ENCODE data around the gene TTLL13. TPM values are rescaled to one million over a fixed set of nuclear protein-coding genes. Genes with fewer than 3 reads are reported as not detected.

The TTLL13 gene
- total RNA-seq, 2 experiments from 2014 or later: 0.57 to 1.3 TPM

- Histone ChIP-seq H3K4me2 (ENCODE audit: low read length) (no peak overlapping the region), H3K36me3 (ENCODE audit: insufficient read depth, low read length) (peaks cover 64% of the 10 kb centered on the region; the same call in 1 of the 2 replicates), H2AFZ (ENCODE audit: low read length) (no peak overlapping the region), H3K79me2 (ENCODE audit: insufficient read depth, low read depth, low read length) (no peaks in the 10 kb centered on the region), H4K20me1 (ENCODE audit: insufficient read depth, low read length) (no peaks in the 10 kb centered on the region), H3K9me2 (ENCODE audit: insufficient read depth, low read length) (no peaks in the 10 kb centered on the region), H3K4me1 (ENCODE audit: insufficient read depth, low read length, poor library complexity, severe bottlenecking) (peaks cover 3% of the 10 kb centered on the region), H3K4me3 (ENCODE audit: low read depth, low read length, poor library complexity, severe bottlenecking) (no peak overlapping the region), H3K27ac (ENCODE audit: low read depth, low read length, poor library complexity, severe bottlenecking) (no peak overlapping the region), H3K9me3 (ENCODE audit: low read length) (no peaks in the 10 kb centered on the region)
- ChIA-PET POLR2A (interaction anchor here (0.6 kb wide), 2 partner anchors 9 to 1253 kb away, joined by 3 read pairs; no protein-coding TSS in a partner anchor), CTCF (ENCODE audit: unreplicated experiment) (no interaction called here)
- intact Hi-C loops (cut with micrococcal nuclease; ENCODE audit: unreplicated experiment): no loop called here
- TF ChIP-seq EZH2phosphoT487 (IDR thresholded peaks at IDR 0.05; ENCODE audit: borderline replicate concordance, low read depth, low read length): no peak
- no peak for TF ChIP-seq CTCF (conservative IDR thresholded peaks at IDR 0.05; ENCODE audit: low read length)
- DNase-seq (ENCODE audit: low spot score): no peak
- no TSS peak for BruUV-seq (replicated peaks)
Observed at GRCh38 chr15:90225504-90226234, 23.7 kb upstream of the TTLL13 start.

GRCh38 chr15:90227336-90227735 is 22.0 kb upstream of the TTLL13 start:
- Histone ChIP-seq H3K4me2 (ENCODE audit: low read length) (no peak overlapping the region), H3K9me3 (ENCODE audit: low read length) (no peaks in the 10 kb centered on the region), H2AFZ (ENCODE audit: low read length) (no peak overlapping the region), H3K9me2 (ENCODE audit: insufficient read depth, low read length) (no peaks in the 10 kb centered on the region), H4K20me1 (ENCODE audit: insufficient read depth, low read length) (no peaks in the 10 kb centered on the region), H3K4me1 (ENCODE audit: insufficient read depth, low read length, poor library complexity, severe bottlenecking) (peaks cover 20% of the 10 kb centered on the region), H3K4me3 (ENCODE audit: low read depth, low read length, poor library complexity, severe bottlenecking) (no peak overlapping the region), H3K79me2 (ENCODE audit: insufficient read depth, low read depth, low read length) (peaks cover 12% of the 10 kb centered on the region; the same call in 1 of the 2 replicates), H3K27ac (ENCODE audit: low read depth, low read length, poor library complexity, severe bottlenecking) (no peak overlapping the region), H3K36me3 (ENCODE audit: insufficient read depth, low read length) (peaks cover 62% of the 10 kb centered on the region; the same call in 1 of the 2 replicates)
- no peak for DNase-seq (ENCODE audit: low spot score)
- intact Hi-C loops (cut with micrococcal nuclease; ENCODE audit: unreplicated experiment): no loop called here
- POLR2A ChIA-PET: no interaction called here
- CTCF ChIA-PET (ENCODE audit: unreplicated experiment): interaction anchor here (0.6 kb wide), 1 partner anchor 255 kb away, joined by 3 read pairs; no protein-coding TSS in a partner anchor
- no TSS peak for BruUV-seq (replicated peaks)
- TF ChIP-seq EZH2phosphoT487 (IDR thresholded peaks at IDR 0.05; ENCODE audit: borderline replicate concordance, low read depth, low read length) (no peak), CTCF (conservative IDR thresholded peaks at IDR 0.05; ENCODE audit: low read length) (no peak)

Data from OCI-LY7 (cell line).